Measurements from ENCODE around the gene LITAF. TPM values are rescaled to one million over a fixed set of nuclear protein-coding genes. Genes with fewer than 3 reads are reported as not detected.
"Not testable (repeated sequence)": the region's sequence is repeated elsewhere in the genome, so short reads cannot be mapped to it uniquely, and the experiment has no call there.

Gene LITAF
- total and polyA plus RNA-seq, 4 donors = 5.2 to 65.2 (median 36.0) TPM

GRCh38 chr16:11514283-11514682 lies 72.4 kb downstream of the LITAF start:
- Histone ChIP-seq H3K4me1 (ENCODE audit: control insufficient read depth in 4 of 4, insufficient read depth in 4 of 4, low read length in 3 of 4) (no peaks in the 10 kb centered on the region), H3K27ac (ENCODE audit: low read depth in 1 of 2, low read length in 2 of 2) (no peak overlapping the region), H3K9me3 (ENCODE audit: control insufficient read depth in 4 of 4, low read length in 3 of 4) (no peaks in the 10 kb centered on the region), H3K4me3 (ENCODE audit: low read depth in 1 of 3, low read length in 3 of 3) (no peak overlapping the region), H3K27me3 (ENCODE audit: control insufficient read depth in 4 of 4, insufficient read depth in 4 of 4, low read length in 3 of 4) (no peaks in the 10 kb centered on the region), H3K9ac (ENCODE audit: low read depth in 1 of 2, low read length in 2 of 2) (no peak overlapping the region), H3K36me3 (ENCODE audit: control insufficient read depth in 4 of 4, insufficient read depth in 3 of 4, low read depth in 1 of 4, low read length in 3 of 4) (no peaks in the 10 kb centered on the region)
- no peak for DNase-seq (ENCODE audit: low spot score)
- 89% methylated on average over 14 of the region's 14 CpGs for WGBS
- no peak for TF ChIP-seq JUND (IDR thresholded peaks at IDR 0.05)
- TF ChIP-seq REST (IDR thresholded peaks at IDR 0.05) = no peak
- TF ChIP-seq MAX (IDR thresholded peaks at IDR 0.05) = no peak
- TF ChIP-seq YY1 (IDR thresholded peaks at IDR 0.05) = no peak

GRCh38 chr16:11513366-11513765 lies 73.4 kb downstream of the LITAF start:
- DNase-seq (ENCODE audit: low spot score) = not testable (repeated sequence)

GRCh38 chr16:11511801-11512200 lies 74.9 kb downstream of the LITAF start:
- 90% methylated on average over 6 of the region's 6 CpGs for WGBS
- H3K36me3 ChIP-seq (ENCODE audit: control insufficient read depth in 4 of 4, insufficient read depth in 3 of 4, low read depth in 1 of 4, low read length in 3 of 4) = no peaks in the 10 kb centered on the region
- H3K27ac ChIP-seq (ENCODE audit: low read depth in 1 of 2, low read length in 2 of 2) = no peak overlapping the region
- TF ChIP-seq RXRA (IDR thresholded peaks at IDR 0.05) (no peak), FOXA2 (IDR thresholded peaks at IDR 0.05) (no peak), EGR1 (IDR thresholded peaks at IDR 0.05; ENCODE audit: low read depth in 2 of 2) (no peak), FOXA1 (IDR thresholded peaks at IDR 0.05) (no peak), JUND (IDR thresholded peaks at IDR 0.05) (no peak)
- H3K9me3 ChIP-seq (ENCODE audit: control insufficient read depth in 4 of 4, low read length in 3 of 4) = no peaks in the 10 kb centered on the region
- H3K4me1 ChIP-seq (ENCODE audit: control insufficient read depth in 4 of 4, insufficient read depth in 4 of 4, low read length in 3 of 4) = no peaks in the 10 kb centered on the region
- no peaks in the 10 kb centered on the region for H3K27me3 ChIP-seq (ENCODE audit: control insufficient read depth in 4 of 4, insufficient read depth in 4 of 4, low read length in 3 of 4)
- no peak overlapping the region for H3K4me3 ChIP-seq (ENCODE audit: low read depth in 1 of 3, low read length in 3 of 3)
- H3K9ac ChIP-seq (ENCODE audit: low read depth in 1 of 2, low read length in 2 of 2) = no peak overlapping the region
- no peak for DNase-seq (ENCODE audit: low spot score)

More at GRCh38 chr16:11513366-11513765, 73.4 kb downstream of the LITAF start:
- H3K4me3 ChIP-seq (ENCODE audit: low read depth in 1 of 3, low read length in 3 of 3); H3K4me1 ChIP-seq (ENCODE audit: control insufficient read depth in 4 of 4, insufficient read depth in 4 of 4, low read length in 3 of 4); H3K27ac ChIP-seq (ENCODE audit: low read depth in 1 of 2, low read length in 2 of 2); H3K9ac ChIP-seq (ENCODE audit: low read depth in 1 of 2, low read length in 2 of 2); H3K27me3 ChIP-seq (ENCODE audit: control insufficient read depth in 4 of 4, insufficient read depth in 4 of 4, low read length in 3 of 4); H3K36me3 ChIP-seq (ENCODE audit: control insufficient read depth in 4 of 4, insufficient read depth in 3 of 4, low read depth in 1 of 4, low read length in 3 of 4); H3K9me3 ChIP-seq (ENCODE audit: control insufficient read depth in 4 of 4, low read length in 3 of 4): not testable (repeated sequence)
- WGBS = 95% methylated on average over 13 of the region's 13 CpGs

GRCh38 chr16:11511328-11511727 lies 75.4 kb downstream of the LITAF start:
- H3K4me1 ChIP-seq (ENCODE audit: control insufficient read depth in 4 of 4, insufficient read depth in 4 of 4, low read length in 3 of 4) = no peaks in the 10 kb centered on the region
- DNase-seq (ENCODE audit: low spot score) = no peak
- H3K27ac ChIP-seq (ENCODE audit: low read depth in 1 of 2, low read length in 2 of 2) = no peak overlapping the region
- H3K9me3 ChIP-seq (ENCODE audit: control insufficient read depth in 4 of 4, low read length in 3 of 4) = no peaks in the 10 kb centered on the region
- no peak overlapping the region for H3K4me3 ChIP-seq (ENCODE audit: low read depth in 1 of 3, low read length in 3 of 3)
- WGBS = 89% methylated on average over 2 of the region's 2 CpGs
- H3K36me3 ChIP-seq (ENCODE audit: control insufficient read depth in 4 of 4, insufficient read depth in 3 of 4, low read depth in 1 of 4, low read length in 3 of 4) = no peaks in the 10 kb centered on the region
- no peaks in the 10 kb centered on the region for H3K27me3 ChIP-seq (ENCODE audit: control insufficient read depth in 4 of 4, insufficient read depth in 4 of 4, low read length in 3 of 4)
- H3K9ac ChIP-seq (ENCODE audit: low read depth in 1 of 2, low read length in 2 of 2) = no peak overlapping the region
- TF ChIP-seq YY1 (IDR thresholded peaks at IDR 0.05) = no peak
- TF ChIP-seq MAX (IDR thresholded peaks at IDR 0.05) = no peak
- TF ChIP-seq ZBTB33 (IDR thresholded peaks at IDR 0.05) = no peak
- no peak for TF ChIP-seq NR2F2 (IDR thresholded peaks at IDR 0.05)
- no peak for TF ChIP-seq FOXA1 (IDR thresholded peaks at IDR 0.05)
- no peak for TF ChIP-seq CTCF (IDR thresholded peaks at IDR 0.05; ENCODE audit: low read depth, low read length, missing input control)
- TF ChIP-seq HNF4A (conservative IDR thresholded peaks at IDR 0.05) = no peak
- TF ChIP-seq SP1 (IDR thresholded peaks at IDR 0.05) = no peak
- TF ChIP-seq RAD21 (IDR thresholded peaks at IDR 0.05) = no peak
- no peak for TF ChIP-seq ATF3 (IDR thresholded peaks at IDR 0.05)
